AG09309 (cell line): ENCODE data around the gene FXYD5.

Source experiments
- DNase-seq: peaks from one replicate; pipeline ENCODE4 v3.0.0-alpha.2; 2010; ENCODE audit warnings: low read depth
- H3K4me3 ChIP-seq: 2 replicates; pipeline ENCODE4 v1.5.1; 2011; ENCODE audit warnings: mild to moderate bottlenecking, low read depth, low read length, moderate library complexity; ENCODE audit not compliant: control insufficient read depth
- CTCF ChIP-seq: IDR thresholded peaks from 2 replicates; pipeline ENCODE4 v1.5.1; 2011; ENCODE audit warnings: mild to moderate bottlenecking, low read depth, low read length, inconsistent platforms; ENCODE audit not compliant: insufficient read depth, control insufficient read depth; ENCODE audit errors: missing control alignments

FXYD5 gene

DNA sequence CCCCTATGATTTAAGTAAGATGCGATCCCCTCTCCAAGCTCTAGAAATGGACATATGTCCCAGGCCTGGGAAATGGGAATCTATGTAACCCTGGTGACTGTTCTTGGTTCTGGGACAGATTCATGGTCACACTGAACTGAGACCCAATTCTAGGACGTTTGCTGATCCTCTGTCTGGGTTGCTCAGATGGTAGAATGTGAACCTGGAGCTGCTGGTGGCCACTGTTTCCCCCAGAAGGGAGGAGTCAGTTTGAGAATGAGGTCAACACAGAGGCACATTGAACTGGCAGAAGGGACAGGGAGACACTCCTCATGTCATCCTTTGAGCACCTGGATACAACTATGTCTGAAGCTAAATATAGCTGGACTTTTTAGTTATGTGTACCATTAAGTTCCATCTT is 44.9 kb downstream of the FXYD5 start:
- DNase-seq: no peak
- H3K4me3 ChIP-seq: no peak overlapping the region
- no peak for TF ChIP-seq CTCF

- DNase-seq: no peak
- no peak for TF ChIP-seq CTCF
- no peak overlapping the region for H3K4me3 ChIP-seq
Observed at GRCh38 chr19:35202722-35203688, 48.5 kb downstream of the FXYD5 start.

GRCh38 chr19:35204799-35205732 is 50.5 kb downstream of the FXYD5 start:
- DNase-seq: no peak
- H3K4me3 ChIP-seq: no peak overlapping the region
- no peak for TF ChIP-seq CTCF

GRCh38 chr19:35205733-35206323 is 51.3 kb downstream of the FXYD5 start:
- no peak for TF ChIP-seq CTCF
- H3K4me3 ChIP-seq: no peak overlapping the region
- DNase-seq: no peak

DNA sequence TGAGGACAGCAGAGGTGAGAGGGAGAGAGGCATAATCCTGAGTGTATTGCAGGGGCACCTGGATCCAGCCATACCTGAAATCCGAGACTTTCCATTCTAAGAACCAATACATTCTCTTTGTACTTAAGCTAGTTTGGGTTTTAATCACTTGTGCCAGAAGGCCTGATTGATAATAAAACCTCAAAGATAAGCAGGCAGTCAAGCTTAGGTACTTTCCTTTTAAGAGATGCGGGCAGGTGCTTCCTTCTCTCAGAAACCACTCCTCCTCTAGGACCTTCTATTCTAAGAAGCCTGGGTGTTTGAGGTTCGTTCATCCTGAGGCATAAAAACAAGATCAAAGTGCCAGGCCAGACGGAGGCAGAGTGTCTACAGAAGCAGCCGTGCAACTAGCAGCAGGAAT is 51.8 kb downstream of the FXYD5 start:
- H3K4me3 ChIP-seq: no peak overlapping the region
- DNase-seq: no peak
- no peak for TF ChIP-seq CTCF

DNA sequence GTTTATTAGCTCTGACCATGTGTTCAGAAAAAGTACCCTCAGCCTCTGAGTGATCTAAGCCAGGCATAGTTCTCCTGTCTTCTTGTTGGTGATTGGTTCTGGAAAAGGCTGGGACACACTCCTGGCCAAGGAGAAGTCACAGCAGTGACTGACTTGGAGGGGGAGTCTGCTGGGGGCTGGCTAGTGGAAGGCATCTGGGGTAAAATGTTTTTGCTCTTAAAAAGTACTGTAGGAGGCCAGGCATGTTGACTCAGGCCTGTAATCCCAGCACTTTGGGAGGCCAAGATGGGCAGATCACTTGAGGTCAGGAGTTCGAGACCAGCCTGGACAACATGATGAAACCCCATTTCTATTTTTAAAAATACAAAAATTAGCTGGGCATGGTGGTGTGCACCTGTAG is 52.3 kb downstream of the FXYD5 start:
- no peak overlapping the region for H3K4me3 ChIP-seq
- DNase-seq: no peak
- TF ChIP-seq CTCF: no peak
